ENCODE measurements around the gene PA2G4. TPM values are rescaled to one million over a fixed set of nuclear protein-coding genes. Genes with fewer than 3 reads are reported as not detected.
A peak's percentile ranks its signal among the peaks of the same experiment; 100 is the strongest.

The PA2G4 gene
- polyA plus RNA-seq, 1 donor from 2014 or later: 115 TPM

DNA sequence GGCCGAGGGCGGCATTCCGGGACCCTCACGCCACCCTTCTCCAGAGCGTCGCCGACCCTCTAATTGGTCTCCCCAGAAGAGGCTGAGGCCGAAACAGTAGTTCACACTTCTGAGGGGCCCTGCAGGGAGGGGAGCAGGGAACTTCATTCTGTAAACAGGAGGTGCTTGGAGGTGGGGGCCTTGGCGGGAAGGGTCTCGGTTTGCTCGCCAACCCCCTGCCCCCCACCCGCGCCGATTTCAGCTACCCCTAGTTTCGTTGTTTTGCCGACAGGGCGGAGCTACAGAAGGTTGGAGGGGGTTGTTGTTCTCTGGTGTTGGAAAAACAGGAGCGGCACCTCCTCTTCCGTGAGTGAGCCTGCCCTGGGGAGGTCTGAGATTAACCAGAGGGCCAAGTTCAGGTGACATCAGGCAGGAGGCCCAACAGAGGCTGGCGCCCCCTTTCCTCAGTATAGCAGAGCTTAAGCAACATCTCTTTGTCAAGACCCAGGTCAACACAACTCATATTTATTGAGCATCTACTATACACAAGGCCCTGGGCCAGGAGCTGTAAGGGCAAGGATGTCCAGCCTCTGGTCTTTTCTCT is 23.7 kb upstream of the PA2G4 start:
- Histone ChIP-seq H3K9me3 (ENCODE audit: low read length) (no peaks in the 10 kb centered on the region), H4K20me1 (ENCODE audit: insufficient read depth) (no peaks in the 10 kb centered on the region), H3K4me3 (ENCODE audit: low read length) (peak overlapping the region; percentile 70), H3K9me2 (ENCODE audit: insufficient read depth, low read length) (no peaks in the 10 kb centered on the region), H3K27ac (ENCODE audit: low read length) (no peak overlapping the region), H3K27me3 (ENCODE audit: insufficient read depth, low read depth, low read length) (peaks cover 43% of the 10 kb centered on the region), H3K4me2 (ENCODE audit: low read length) (peak overlapping the region; percentile 80), H3K36me3 (ENCODE audit: insufficient read depth, low read length) (no peaks in the 10 kb centered on the region), H3K79me2 (replicated peaks; ENCODE audit: insufficient read depth, low read length) (no peaks in the 10 kb centered on the region), H2AFZ (ENCODE audit: low read depth, low read length) (no peak overlapping the region), H3F3A (ENCODE audit: insufficient read depth, low read length, poor library complexity, severe bottlenecking) (no peaks in the 10 kb centered on the region), H3K9ac (ENCODE audit: low read length) (peak overlapping the region; percentile 47)
- no peak for TF ChIP-seq RAD21 (conservative IDR thresholded peaks at IDR 0.05)
- no peak for TF ChIP-seq POLR2AphosphoS5 (IDR thresholded peaks at IDR 0.05)

DNA sequence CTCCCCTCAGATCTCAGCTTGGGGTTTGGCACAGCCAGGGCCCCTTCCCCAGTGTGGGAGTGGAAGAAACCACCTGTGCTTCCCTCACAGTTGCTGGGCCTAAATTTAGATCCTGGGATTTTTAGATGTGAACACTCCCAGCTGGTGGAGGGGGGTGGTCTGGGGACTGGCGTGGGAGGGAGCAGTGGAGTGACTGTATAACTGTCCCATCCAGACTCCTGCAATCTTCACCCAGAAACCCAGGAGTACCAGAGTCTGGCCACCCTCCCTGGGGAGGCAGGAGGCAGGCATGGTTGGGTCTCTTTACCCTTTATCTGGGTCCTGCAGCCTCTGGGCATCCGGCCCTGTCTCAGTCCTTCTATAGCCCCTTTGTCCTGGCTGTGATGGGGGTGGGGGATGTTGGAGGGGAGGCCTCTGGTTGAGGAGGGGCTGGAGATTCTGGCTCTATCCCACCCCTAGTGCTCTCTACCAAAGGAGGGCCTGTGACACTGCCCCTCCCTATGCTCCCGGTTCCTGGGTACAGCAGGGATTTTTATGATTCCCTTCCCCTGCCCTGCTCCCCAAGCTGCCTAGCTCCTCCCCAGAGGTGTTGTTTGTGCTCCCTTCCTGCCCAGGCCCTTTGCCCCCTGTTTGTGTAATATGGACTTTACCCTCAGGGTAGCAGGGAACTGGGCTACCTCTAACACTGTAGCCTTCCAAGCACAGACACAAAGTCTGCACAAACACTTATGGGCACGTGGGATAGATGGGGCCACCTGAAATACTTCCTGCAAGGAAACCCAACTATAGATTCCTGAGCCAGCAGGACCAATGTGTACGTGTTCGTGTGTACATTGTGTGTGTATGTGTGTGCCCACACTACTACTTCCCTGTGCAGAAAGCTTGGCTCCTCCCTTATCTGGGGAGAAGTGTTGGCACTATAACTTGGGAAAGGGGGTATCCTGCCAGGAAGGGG is 22.7 kb upstream of the PA2G4 start:
- TF ChIP-seq MXI1 (conservative IDR thresholded peaks at IDR 0.05; ENCODE audit: poor library complexity, severe bottlenecking): no peak
- no peak for TF ChIP-seq TAF1 (IDR thresholded peaks at IDR 0.05; ENCODE audit: low read depth)
- TF ChIP-seq EP300 (conservative IDR thresholded peaks at IDR 0.05; ENCODE audit: poor library complexity, severe bottlenecking): no peak
- no peak for TF ChIP-seq POLR2AphosphoS5 (IDR thresholded peaks at IDR 0.05)
- TF ChIP-seq, protein P1, sequence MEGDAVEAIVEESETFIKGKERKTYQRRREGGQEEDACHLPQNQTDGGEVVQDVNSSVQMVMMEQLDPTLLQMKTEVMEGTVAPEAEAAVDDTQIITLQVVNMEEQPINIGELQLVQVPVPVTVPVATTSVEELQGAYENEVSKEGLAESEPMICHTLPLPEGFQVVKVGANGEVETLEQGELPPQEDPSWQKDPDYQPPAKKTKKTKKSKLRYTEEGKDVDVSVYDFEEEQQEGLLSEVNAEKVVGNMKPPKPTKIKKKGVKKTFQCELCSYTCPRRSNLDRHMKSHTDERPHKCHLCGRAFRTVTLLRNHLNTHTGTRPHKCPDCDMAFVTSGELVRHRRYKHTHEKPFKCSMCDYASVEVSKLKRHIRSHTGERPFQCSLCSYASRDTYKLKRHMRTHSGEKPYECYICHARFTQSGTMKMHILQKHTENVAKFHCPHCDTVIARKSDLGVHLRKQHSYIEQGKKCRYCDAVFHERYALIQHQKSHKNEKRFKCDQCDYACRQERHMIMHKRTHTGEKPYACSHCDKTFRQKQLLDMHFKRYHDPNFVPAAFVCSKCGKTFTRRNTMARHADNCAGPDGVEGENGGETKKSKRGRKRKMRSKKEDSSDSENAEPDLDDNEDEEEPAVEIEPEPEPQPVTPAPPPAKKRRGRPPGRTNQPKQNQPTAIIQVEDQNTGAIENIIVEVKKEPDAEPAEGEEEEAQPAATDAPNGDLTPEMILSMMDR (IDR thresholded peaks at IDR 0.05; ENCODE audit: poor library complexity, severe bottlenecking): no peak
- TF ChIP-seq RAD21 (conservative IDR thresholded peaks at IDR 0.05): no peak
- no peak for TF ChIP-seq SMC3 (conservative IDR thresholded peaks at IDR 0.05; ENCODE audit: poor library complexity)
- TF ChIP-seq EZH2 (IDR thresholded peaks at IDR 0.05; ENCODE audit: borderline replicate concordance, insufficient read depth, low read length, poor library complexity, severe bottlenecking): no peak
- TF ChIP-seq, protein P2, sequence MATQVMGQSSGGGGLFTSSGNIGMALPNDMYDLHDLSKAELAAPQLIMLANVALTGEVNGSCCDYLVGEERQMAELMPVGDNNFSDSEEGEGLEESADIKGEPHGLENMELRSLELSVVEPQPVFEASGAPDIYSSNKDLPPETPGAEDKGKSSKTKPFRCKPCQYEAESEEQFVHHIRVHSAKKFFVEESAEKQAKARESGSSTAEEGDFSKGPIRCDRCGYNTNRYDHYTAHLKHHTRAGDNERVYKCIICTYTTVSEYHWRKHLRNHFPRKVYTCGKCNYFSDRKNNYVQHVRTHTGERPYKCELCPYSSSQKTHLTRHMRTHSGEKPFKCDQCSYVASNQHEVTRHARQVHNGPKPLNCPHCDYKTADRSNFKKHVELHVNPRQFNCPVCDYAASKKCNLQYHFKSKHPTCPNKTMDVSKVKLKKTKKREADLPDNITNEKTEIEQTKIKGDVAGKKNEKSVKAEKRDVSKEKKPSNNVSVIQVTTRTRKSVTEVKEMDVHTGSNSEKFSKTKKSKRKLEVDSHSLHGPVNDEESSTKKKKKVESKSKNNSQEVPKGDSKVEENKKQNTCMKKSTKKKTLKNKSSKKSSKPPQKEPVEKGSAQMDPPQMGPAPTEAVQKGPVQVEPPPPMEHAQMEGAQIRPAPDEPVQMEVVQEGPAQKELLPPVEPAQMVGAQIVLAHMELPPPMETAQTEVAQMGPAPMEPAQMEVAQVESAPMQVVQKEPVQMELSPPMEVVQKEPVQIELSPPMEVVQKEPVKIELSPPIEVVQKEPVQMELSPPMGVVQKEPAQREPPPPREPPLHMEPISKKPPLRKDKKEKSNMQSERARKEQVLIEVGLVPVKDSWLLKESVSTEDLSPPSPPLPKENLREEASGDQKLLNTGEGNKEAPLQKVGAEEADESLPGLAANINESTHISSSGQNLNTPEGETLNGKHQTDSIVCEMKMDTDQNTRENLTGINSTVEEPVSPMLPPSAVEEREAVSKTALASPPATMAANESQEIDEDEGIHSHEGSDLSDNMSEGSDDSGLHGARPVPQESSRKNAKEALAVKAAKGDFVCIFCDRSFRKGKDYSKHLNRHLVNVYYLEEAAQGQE (IDR thresholded peaks at IDR 0.05; ENCODE audit: borderline replicate concordance): no peak
- H3K4me2 ChIP-seq (ENCODE audit: low read length): no peak overlapping the region
- no peaks in the 10 kb centered on the region for H3K79me2 ChIP-seq (replicated peaks; ENCODE audit: insufficient read depth, low read length)
- no peaks in the 10 kb centered on the region for H3K9me3 ChIP-seq (ENCODE audit: low read length)
- no peak overlapping the region for H3K4me3 ChIP-seq (ENCODE audit: low read length)
- H4K20me1 ChIP-seq (ENCODE audit: insufficient read depth): no peaks in the 10 kb centered on the region
- H3K9me2 ChIP-seq (ENCODE audit: insufficient read depth, low read length): no peaks in the 10 kb centered on the region
- peaks cover 43% of the 10 kb centered on the region for H3K27me3 ChIP-seq (ENCODE audit: insufficient read depth, low read depth, low read length)
- no peak overlapping the region for H3K9ac ChIP-seq (ENCODE audit: low read length)
- H3K27ac ChIP-seq (ENCODE audit: low read length): no peak overlapping the region
- H3F3A ChIP-seq (ENCODE audit: insufficient read depth, low read length, poor library complexity, severe bottlenecking): no peaks in the 10 kb centered on the region
- H3K36me3 ChIP-seq (ENCODE audit: insufficient read depth, low read length): no peaks in the 10 kb centered on the region
- H2AFZ ChIP-seq (ENCODE audit: low read depth, low read length): no peak overlapping the region

All from neural cell (in vitro differentiated cells).